Measurements from ENCODE around the gene SH2D4B.

SH2D4B gene

DNA sequence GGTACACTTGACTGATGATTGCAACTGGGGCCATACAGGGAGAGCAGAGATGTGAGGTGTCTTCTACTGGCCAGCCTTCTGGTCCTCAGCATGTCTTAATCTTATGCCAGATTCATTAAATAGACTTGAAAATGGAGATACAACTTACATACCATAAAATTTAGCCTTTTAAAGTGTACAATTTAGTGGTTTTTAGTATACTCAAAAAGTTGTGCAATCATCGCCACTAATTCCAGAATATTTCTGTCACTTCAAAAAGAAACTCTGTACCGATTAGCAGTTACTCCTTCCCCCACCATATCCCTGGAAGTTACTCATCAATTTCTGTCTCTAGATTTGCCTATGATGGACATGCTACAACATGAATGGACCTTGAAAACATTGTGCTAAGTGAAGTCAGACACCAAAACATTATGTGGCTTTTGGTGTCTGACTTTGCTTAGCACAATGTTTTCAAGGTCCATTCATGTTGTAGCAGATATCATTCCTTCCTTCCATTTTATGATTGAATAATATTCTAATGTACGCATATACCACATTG, 53.0 kb downstream of the SH2D4B start:
- DNase-seq (ENCODE audit: low read depth in 2 of 2) = no peak

DNA sequence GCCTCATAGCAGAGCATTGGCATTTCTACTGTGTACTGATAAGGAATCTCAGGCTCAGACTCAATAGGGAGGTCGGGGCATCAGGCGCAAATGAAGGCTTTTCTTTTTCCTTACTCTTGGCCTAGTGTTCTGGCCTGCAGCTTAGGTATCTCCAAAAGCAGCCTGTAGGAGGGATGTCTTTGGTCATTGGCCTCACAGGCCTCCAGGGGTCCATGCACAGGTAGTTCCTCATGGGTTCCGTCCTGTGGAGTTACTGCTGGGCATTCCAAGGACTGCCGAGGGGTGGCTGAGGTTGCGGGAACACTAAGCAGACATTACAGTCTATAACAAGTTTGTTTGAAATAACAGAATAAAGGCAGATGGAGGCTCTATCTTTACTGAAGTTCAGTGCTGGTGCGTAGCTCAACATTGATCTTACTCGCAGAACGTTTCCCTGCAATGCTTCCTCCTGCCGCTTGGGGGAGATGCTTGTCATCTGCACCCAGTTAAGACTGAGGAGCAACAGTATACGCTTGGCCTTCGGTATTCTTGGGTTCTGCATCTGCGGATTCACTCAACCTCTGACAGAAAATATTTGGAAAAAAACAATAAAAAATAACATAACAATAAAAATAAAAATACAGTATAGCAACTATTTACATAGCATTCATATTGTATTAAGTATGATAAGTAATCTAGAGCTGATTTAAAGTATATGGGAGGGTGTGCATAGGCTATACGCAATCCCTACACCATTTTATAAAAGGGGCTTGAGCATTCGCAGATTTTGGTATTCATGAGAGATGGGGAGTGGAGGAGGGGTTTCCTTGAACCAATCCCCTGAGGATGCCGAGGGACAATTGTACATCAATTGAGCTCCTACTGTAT, 58.9 kb downstream of the SH2D4B start:
- no peak for DNase-seq (ENCODE audit: low read depth in 2 of 2)

DNA sequence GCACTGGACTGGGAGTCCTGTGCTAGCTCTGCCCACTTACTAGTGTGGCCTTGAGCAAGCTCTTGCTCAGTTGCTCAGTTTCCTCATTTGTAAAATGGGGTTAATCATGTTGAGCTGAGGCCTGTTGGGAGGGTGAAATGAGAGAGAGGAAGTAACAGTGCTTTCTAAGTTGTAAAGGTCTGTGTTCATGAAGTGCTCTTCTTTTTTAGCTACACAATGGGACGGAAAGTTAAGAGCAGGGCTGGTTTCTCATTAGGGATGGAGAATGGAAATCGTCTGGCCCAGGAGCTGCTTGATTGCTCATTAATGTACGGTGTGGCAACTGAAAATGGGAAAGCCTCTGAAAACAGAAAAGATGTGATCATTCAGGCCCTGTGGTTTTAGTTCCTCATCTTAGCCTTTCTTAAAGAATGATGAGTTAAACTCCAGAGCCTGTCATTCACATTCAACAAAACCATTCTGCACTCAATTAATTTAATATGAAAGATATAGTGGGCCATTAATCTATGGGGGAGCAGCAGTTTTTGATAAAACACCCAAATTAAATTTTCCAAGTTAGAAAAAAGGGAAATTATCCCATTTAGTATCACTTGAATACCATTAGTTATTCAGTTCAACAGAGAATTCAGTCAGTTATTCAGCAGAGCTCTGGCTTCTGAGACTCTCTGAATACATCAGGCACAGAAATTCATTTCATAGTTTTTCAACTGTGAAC, 60.5 kb downstream of the SH2D4B start:
- DNase-seq (ENCODE audit: low read depth in 2 of 2) = no peak

DNA sequence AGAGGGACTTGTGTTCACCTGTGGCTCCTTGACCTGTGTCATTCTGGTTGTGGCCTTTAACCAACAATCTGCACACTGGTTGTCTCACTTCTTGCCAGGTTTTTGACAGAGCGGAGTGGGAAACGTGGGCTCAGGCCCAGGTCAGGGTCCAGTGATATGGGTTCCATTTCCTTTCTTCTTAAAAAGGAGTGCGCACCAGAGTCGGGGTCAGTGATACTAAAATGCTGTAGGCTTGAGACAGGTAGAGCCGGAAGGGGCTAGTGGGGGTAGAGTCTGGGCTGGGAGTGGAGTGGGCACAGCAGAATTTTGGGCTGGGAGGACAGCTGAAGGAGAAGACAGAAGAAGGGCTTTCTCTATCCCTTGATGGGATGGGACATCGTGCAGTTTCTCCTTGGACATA, 61.2 kb downstream of the SH2D4B start:
- DNase-seq (ENCODE audit: low read depth in 2 of 2) = no peak

DNA sequence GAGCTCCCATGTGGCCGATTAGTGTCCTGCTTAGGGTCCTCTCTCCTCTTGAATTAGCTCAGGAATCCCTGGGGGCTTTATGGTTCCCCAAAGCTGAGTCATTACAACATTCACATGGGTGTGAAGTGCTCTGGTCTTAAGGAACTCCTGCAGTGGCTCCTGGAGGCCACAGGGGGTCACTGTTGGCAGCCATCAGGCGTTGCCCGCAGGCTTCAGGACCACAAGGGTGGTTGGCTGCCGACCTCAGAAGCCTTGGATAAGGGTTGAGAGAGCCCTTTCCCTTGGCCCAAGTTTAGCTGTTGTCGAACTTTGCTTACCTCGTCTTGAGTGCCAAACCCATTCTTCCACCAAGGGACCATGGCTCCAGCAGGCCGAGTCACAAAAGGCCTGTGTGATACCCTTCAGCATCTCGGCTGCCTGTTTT, 61.7 kb downstream of the SH2D4B start:
- no peak for DNase-seq (ENCODE audit: low read depth in 2 of 2)

DNA sequence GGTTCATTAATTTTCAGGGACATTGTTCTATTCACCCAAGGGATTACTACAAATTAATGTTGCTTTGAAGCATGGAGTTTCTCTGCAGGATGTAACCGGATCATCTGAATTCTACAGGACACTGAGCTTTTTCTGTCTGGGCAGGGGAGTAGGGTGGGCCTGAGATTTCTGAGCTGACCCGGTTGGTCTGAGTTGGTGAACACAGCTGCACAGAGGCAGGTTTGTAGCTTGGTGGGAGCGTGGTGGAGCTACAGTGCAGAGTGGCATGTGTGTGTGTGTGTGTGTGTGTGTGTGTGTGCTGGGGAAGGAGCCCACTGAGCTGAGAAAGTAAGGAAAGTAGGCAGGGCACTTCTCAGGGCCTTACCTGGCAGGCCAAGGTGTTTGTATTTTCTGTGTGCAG, 62.6 kb downstream of the SH2D4B start:
- no peak for DNase-seq (ENCODE audit: low read depth in 2 of 2)

DNA sequence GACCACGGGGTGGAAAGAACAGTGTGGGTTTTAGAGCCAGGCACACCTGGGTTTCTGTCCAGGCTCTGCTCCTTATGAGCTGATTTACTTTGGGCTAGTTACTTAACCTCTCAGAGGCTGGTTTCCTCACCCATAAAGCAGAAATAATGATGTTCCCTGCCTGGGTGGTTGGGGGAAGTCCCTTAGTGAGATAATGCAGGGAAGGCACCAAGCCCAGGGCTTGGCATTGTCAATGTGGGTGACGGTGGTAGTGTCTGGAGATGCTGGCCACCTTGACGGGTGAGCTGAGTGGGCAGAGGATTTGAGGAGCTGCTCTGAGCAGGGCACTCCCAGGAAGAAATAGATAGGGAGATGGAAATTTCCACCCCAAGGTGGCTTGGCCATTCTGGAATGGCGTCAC, 65.2 kb downstream of the SH2D4B start:
- no peak for DNase-seq (ENCODE audit: low read depth in 2 of 2)

DNA sequence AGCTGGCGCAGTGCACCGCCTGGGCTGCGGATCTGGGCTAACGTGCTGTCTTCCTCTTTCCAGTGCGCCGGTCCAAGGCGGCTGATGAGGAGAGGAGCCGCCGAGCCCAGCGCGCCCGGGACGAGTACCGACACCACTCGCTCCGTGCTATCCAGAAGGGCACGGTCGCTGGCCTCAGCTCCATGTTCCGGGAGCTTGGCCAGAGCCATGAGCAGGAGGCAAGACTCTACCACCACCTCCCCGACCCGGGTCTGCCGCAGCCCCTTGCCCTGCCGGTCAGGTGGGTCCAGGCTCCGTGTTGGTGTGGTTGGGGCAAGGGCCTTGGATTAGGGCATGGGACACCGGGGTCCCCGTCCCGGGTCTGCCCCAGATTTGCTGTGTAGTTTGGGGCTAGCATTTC, 65.8 kb downstream of the SH2D4B start:
- no peak for DNase-seq (ENCODE audit: low read depth in 2 of 2)

DNA sequence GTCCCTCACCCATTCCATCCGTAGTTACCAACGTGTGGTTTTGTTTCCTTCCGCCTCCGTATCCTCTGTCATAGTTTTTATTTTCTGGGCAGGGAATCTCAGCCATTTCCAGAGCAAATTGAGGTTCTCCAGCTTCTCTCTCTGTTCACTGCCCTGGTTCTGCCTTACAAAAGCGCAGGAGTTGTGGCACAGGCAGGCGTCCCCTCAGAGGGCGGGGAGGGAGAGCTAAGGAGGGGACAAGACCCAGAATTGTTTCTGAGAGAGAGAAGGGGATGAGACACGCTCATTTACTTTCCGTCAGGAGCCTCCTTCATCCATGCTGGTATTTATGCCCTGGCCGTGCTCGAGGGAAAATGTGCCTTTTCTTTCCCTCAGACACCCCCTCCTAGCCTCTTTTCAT, 71.0 kb downstream of the SH2D4B start:
- no peak for DNase-seq (ENCODE audit: low read depth in 2 of 2)

DNA sequence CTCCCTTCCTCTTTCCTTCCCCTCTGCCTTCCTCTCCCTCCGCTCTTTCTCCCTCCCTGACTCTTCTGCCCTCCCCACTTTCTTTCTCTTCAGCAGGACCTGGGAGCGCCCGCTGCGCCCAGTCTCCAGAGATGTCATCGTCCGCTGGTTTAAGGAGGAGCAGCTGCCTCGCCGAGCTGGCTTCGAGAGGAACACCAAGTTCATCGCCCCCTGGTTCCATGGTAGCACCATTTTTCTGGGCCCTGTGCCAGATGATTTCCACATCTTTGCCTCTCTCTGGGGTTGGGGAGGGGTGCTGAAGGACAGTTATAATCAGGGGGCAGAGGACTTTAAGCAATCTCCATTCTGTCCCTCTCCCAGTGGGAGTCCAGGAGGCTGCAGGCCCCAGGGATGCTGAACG, 71.6 kb downstream of the SH2D4B start:
- no peak for DNase-seq (ENCODE audit: low read depth in 2 of 2)

DNA sequence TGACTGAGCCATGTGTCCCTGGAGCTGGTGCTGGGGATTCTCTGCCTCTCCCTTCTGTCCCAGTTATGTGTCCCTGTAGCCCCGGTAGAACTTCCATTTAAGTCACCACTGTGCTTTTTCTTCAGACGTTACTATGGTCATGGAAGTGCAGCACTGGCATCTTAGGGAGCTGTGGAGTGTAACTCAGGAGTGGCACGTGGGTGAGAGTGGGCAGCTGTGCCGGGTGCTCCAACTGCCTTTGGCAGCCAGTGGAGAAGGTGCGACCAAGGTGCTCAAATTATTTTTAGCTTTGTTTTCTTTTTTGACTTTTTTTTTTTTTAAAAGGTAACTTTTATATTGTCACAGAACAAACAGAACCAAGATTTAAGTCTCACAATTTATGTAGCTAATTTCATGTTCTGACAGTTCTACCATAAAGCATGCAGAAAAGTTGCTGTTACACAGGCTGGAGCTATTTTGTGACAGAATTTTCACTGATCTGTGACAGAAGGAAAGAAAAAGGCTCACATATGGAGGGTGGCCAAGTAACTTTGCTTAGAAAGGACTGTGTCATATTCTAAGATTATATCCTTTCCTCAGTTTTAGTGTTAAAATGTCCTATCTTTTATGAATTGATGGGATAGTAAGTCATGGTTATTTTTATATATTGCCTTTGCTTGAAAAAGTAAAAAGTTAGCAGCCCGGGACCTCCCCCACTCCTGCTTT, 73.9 kb downstream of the SH2D4B start:
- DNase-seq (ENCODE audit: low read depth in 2 of 2) = no peak

DNA sequence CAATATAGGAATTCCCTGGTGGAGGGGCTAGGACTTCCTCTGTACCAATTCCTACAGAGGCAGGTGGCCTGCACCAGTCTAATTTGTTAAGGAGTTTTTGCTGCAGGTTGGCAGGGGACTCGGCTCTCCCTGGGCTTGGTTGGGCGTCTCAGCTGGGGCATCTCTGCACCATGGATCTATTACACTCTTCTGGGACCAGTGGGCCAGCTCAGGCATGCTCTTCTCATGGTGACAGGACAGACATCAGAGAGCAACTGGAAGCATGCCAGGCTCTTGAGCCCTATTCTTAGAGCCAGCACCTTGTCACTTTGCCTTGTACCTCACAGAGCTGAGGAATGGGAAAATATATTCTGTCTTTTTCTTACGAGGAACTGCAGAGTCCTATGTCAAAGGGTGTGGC, 74.6 kb downstream of the SH2D4B start:
- DNase-seq (ENCODE audit: low read depth in 2 of 2) = no peak

DNA sequence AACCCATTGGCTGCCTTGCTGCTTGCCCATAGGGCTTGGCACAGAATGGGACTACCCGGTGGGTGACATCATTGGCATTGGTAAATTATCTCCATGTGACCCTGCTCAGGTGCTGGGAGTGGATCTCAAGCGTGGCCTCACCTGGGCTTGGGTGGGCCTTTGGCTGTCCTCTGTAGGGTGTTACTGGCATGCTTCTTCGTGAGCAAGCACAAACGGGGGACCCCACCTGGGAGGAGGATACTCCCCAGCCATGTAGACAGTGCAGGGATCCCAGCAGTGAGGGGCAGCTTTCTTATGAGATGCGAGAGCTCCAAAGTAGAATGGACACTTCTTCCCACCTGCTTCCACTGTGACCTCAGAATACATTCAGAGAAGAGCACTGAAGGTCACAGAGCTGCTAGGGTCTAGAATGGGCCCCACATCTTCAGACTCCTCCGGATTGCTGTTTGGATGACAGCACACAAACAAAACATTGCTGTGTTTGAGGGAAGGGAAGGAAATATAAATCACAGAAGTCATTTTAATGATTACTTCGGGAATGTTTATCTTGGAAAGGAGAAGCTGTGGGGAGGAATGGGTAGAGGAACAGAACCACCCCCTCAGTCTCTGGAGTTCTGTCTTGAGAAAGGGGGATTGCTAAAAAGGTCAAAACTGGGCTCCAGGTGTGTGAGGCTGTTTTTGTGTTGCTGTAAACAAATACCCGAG, 75.9 kb downstream of the SH2D4B start:
- no peak for DNase-seq (ENCODE audit: low read depth in 2 of 2)

DNA sequence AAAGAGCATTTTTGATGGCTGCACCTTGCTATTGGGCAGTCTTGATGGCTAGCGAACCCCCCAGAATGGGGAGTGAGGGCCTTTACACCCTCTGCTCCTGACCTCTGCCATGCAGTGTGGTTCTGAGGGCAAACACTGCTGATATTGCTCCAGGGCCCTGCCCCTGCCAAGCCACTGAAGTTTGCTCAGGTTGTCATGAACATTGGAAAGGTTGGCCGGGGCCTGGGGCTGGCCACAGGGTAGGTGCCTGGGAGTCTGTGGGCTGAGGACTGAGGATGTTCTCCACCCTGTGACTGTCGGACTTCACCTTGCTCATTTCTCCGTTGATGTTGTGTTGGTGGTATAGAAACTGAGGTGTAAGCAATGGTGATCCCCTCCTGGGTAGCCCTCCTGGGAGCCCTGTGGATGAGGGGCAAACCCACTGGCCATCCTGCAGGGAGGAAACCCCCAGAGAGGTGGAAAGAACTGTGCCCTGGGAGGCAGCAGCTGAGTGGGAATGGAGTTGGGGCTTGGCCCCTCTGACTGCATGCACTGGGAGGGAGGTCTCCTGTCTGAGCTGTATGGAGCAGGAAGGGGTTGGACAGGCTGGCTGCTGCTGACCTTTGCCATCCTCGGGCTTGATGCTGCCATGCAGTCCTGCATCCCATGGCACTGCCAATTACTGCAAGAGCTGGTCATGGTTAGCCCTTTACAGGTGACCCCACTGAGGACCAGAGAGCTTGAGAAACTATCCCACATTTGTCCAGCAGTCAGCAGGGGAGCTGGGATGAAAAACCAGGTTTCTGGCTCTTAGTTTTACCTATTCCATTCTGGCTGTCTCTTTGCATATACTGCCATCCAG, 77.1 kb downstream of the SH2D4B start:
- DNase-seq (ENCODE audit: low read depth in 2 of 2) = no peak

DNA sequence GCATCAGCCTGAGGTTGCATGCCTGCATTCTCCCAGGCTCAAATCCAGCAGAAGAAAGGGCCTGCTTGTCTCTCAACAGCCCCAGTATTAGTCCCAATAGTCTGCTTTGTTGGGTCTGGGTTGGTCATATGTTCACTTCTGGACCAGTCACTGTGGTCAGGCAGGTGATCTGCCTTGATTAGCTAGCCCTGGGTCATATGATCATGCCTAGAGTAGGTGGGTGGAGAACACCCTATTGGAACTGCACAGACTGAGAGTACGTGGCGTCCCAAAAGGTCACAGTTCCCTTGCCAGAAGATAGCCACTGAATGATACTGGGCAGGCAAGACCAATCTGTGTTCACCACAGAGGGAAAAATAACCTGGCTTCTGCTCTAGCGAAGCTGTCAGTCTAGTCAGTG, 80.1 kb downstream of the SH2D4B start:
- no peak for DNase-seq (ENCODE audit: low read depth in 2 of 2)

DNA sequence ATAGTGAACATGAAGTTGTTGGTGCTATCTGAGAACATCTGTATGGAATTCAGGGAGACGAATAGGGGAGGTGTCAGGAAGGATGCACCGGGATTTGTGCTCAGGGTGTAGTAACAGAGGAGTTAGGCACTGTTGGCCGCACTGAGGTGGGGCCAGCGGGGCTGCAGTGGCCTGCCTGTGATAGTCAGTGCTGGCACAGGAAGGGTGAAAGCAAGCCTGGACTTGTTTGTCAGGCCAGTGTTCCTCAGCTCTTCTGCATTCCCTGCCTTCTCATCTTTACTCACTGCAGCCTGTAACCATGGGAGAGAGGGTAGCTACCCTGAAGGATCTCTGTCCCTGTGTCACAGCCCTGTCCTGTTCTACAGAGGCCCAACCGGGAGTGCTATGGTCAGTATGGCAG, 81.3 kb downstream of the SH2D4B start:
- DNase-seq (ENCODE audit: low read depth in 2 of 2) = no peak

DNA sequence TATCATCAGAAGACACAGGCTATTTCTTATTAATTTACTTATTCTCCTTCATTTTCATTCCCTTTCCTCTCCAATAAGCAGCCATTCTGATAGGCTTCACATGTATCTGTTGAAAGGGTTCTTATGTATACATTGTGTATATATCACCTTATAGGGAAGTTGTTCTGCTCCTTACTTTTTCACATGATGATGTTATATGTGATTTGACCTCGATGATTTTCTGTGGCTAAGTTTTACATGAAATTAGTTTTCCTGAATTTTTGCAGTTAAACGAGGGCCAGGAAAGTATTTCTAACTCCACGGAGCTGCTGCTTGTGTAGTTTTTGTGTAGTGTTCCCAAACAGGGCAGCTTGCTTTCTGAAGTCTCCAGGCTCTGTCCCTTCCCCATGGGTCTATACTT, 84.5 kb downstream of the SH2D4B start:
- DNase-seq (ENCODE audit: low read depth in 2 of 2) = no peak

DNA sequence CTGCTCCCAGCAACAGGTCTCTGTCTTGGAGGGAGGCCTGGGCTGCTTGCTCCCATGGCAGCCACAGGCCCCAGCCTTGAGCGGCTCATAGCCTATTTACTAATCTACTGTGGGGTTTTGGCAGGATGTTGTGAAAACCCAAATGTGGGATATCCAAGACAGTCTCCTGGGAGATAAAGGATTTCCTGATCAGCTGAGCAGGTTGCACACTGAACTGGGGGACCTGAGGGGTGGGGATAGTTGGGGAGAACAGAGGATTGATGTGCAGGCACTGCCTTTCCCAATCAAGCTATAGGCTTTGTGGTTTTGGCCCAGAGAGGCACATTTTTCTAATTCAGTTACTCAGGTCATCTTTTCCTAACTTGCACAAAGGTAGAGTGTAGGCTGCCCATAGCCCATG, 92.6 kb downstream of the SH2D4B start:
- no peak for DNase-seq (ENCODE audit: low read depth in 2 of 2)

DNA sequence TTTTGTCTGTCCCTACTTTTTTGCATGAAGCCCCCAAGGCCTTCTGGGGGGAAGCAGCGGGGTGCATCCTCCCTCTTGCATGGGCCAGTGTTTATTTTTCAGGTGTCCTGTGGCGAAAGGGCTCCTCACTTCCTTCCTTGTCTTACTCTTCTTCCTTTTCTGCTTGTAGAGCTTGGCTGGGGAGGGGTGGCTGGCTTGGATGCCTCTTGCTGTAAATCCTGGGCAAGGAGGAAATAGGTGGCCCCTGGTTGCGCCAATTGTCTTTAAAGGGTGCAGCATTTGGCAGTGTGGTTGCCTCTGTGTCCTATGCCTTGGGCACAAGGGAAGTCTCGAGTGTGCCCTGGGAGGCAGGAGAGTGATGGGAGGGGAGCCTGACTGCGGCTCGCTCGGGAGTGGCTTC, 95.0 kb downstream of the SH2D4B start:
- DNase-seq (ENCODE audit: low read depth in 2 of 2) = no peak

DNA sequence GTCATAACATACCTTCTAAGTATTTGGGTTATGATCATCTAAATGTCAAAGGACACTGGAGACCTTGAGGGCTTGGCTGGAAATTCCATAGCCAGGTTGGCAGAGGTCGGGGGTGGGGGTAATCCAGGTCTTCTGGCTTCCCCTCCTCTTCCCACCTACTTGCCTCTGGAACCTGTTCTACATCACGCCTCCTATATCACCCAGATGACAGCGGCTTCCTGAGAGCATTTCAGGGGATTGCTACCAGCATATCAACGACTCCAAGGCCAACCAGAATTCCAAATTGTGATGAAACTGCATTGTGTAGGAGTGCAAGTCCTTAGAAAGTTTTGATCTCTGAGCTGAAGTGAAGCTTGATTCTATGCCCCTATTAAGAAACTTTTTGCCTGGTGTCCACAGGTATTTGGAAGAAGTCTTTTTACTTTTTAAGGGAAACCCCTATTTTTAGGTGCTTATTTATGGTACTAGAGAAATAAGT, 95.7 kb downstream of the SH2D4B start:
- no peak for DNase-seq (ENCODE audit: low read depth in 2 of 2)

DNA sequence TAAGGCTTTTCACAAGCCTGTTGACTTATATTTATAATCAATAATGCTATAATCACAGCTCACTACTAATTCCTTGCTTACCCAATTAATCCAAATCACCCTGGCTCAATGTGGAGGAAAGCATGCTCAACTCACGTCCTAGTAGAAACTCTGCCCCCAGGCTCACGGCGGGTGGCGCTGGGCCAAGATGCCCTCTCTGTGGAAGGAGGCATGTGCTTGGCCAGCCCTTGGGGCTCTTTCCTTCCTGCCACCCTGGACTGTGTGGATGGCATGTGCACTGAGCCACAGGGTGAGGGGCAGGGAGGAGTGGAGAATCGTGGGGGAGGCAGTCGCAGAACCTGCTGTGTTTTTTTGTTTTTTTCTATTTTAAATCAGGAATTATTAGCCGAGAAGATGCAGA, 96.2 kb downstream of the SH2D4B start:
- no peak for DNase-seq (ENCODE audit: low read depth in 2 of 2)
